ENCODE data around the gene HMCN1.

GRCh38 chr1:185939142-185939541 lies 205.0 kb downstream of the HMCN1 start:
- TF ChIP-seq HDGF (IDR thresholded peaks at IDR 0.05; ENCODE audit: borderline replicate concordance) (no peak), PKNOX1 (IDR thresholded peaks at IDR 0.05) (no peak)
